ENCODE data around the gene CDH9.

CDH9 gene

GRCh38 chr5:27041372-27041771 lies 3.0 kb upstream of the CDH9 start:
- no peak for DNase-seq (ENCODE audit: low read depth in 1 of 2, low spot score in 1 of 2)
- TF ChIP-seq SPI1 (IDR thresholded peaks at IDR 0.05; ENCODE audit: borderline replicate concordance, low read depth), result no peak
- no peak for TF ChIP-seq CTCF (IDR thresholded peaks at IDR 0.05; ENCODE audit: insufficient read depth, low read length)
- TF ChIP-seq GABPA (IDR thresholded peaks at IDR 0.05; ENCODE audit: low read depth), result no peak
- TF ChIP-seq, protein P1, sequence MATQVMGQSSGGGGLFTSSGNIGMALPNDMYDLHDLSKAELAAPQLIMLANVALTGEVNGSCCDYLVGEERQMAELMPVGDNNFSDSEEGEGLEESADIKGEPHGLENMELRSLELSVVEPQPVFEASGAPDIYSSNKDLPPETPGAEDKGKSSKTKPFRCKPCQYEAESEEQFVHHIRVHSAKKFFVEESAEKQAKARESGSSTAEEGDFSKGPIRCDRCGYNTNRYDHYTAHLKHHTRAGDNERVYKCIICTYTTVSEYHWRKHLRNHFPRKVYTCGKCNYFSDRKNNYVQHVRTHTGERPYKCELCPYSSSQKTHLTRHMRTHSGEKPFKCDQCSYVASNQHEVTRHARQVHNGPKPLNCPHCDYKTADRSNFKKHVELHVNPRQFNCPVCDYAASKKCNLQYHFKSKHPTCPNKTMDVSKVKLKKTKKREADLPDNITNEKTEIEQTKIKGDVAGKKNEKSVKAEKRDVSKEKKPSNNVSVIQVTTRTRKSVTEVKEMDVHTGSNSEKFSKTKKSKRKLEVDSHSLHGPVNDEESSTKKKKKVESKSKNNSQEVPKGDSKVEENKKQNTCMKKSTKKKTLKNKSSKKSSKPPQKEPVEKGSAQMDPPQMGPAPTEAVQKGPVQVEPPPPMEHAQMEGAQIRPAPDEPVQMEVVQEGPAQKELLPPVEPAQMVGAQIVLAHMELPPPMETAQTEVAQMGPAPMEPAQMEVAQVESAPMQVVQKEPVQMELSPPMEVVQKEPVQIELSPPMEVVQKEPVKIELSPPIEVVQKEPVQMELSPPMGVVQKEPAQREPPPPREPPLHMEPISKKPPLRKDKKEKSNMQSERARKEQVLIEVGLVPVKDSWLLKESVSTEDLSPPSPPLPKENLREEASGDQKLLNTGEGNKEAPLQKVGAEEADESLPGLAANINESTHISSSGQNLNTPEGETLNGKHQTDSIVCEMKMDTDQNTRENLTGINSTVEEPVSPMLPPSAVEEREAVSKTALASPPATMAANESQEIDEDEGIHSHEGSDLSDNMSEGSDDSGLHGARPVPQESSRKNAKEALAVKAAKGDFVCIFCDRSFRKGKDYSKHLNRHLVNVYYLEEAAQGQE (IDR thresholded peaks at IDR 0.05; ENCODE audit: insufficient replicate concordance, low read depth), result no peak
- no peak for TF ChIP-seq POLR2AphosphoS5 (IDR thresholded peaks at IDR 0.05; ENCODE audit: low read depth)
- H3K27ac ChIP-seq (replicated peaks), result no peak overlapping the region
- H3K4me3 ChIP-seq (replicated peaks; ENCODE audit: insufficient read depth, low read length), result no peak overlapping the region
- H3K27me3 ChIP-seq (ENCODE audit: insufficient read depth, poor library complexity, severe bottlenecking), result no peaks in the 10 kb centered on the region

- H3K27ac ChIP-seq (replicated peaks), result no peak overlapping the region
- no peak for DNase-seq (ENCODE audit: low read depth in 1 of 2, low spot score in 1 of 2)
- TF ChIP-seq, protein P1 (IDR thresholded peaks at IDR 0.05; ENCODE audit: insufficient replicate concordance, low read depth), result no peak
- H3K27me3 ChIP-seq (ENCODE audit: insufficient read depth, poor library complexity, severe bottlenecking), result no peaks in the 10 kb centered on the region
- H3K4me3 ChIP-seq (replicated peaks; ENCODE audit: insufficient read depth, low read length), result no peak overlapping the region
These were observed 3.8 kb downstream of the CDH9 start for GRCh38 chr5:27034565-27034964.

GRCh38 chr5:27026801-27027200 lies 11.6 kb downstream of the CDH9 start:
- Histone ChIP-seq H3K4me3 (replicated peaks; ENCODE audit: insufficient read depth, low read length) (no peak overlapping the region), H3K27ac (replicated peaks) (no peak overlapping the region), H3K27me3 (ENCODE audit: insufficient read depth, poor library complexity, severe bottlenecking) (no peaks in the 10 kb centered on the region)
- no peak for DNase-seq (ENCODE audit: low read depth in 1 of 2, low spot score in 1 of 2)
- TF ChIP-seq POLR2AphosphoS5 (IDR thresholded peaks at IDR 0.05; ENCODE audit: low read depth), result no peak
- TF ChIP-seq, protein P1 (IDR thresholded peaks at IDR 0.05; ENCODE audit: insufficient replicate concordance, low read depth), result no peak
- TF ChIP-seq GABPA (IDR thresholded peaks at IDR 0.05; ENCODE audit: low read depth), result no peak
- no peak for TF ChIP-seq CTCF (IDR thresholded peaks at IDR 0.05; ENCODE audit: insufficient read depth, low read length)
- TF ChIP-seq SPI1 (IDR thresholded peaks at IDR 0.05; ENCODE audit: borderline replicate concordance, low read depth), result no peak

GRCh38 chr5:27026063-27026462 lies 12.3 kb downstream of the CDH9 start:
- H3K4me3 ChIP-seq (replicated peaks; ENCODE audit: insufficient read depth, low read length), result no peak overlapping the region
- TF ChIP-seq POLR2AphosphoS5 (IDR thresholded peaks at IDR 0.05; ENCODE audit: low read depth), result no peak
- no peak overlapping the region for H3K27ac ChIP-seq (replicated peaks)
- H3K27me3 ChIP-seq (ENCODE audit: insufficient read depth, poor library complexity, severe bottlenecking), result no peaks in the 10 kb centered on the region
- no peak for DNase-seq (ENCODE audit: low read depth in 1 of 2, low spot score in 1 of 2)
